ENCODE data around the gene ERC1.
"Not testable (repeated sequence)": the region's sequence is repeated elsewhere in the genome, so short reads cannot be mapped to it uniquely, and the experiment has no call there.

Gene ERC1

GRCh38 chr12:1339178-1339541 is 348.1 kb downstream of the ERC1 start:
- CTCF ChIA-PET; H3K4me3 ChIP-seq (ENCODE audit: control insufficient read depth in 1 of 7, extremely low read depth in 1 of 7, insufficient read depth in 4 of 7, low read depth in 2 of 7, low read length in 6 of 7); POLR2A ChIA-PET; DNase-seq; H3K36me3 ChIP-seq (ENCODE audit: control insufficient read depth in 4 of 4, insufficient read depth in 4 of 4, low read length in 3 of 4); H3K27ac ChIP-seq (ENCODE audit: insufficient read depth in 1 of 2, low read depth in 1 of 2, low read length in 2 of 2, poor library complexity in 1 of 2, severe bottlenecking in 2 of 2); H3K4me1 ChIP-seq (ENCODE audit: control extremely low read depth in 1 of 4, control insufficient read depth in 4 of 4, insufficient read depth in 4 of 4, low read length in 3 of 4); H3K27me3 ChIP-seq (replicated peaks in 2 of 5; ENCODE audit: control insufficient read depth in 4 of 5, insufficient read depth in 5 of 5, low read length in 4 of 5); H3K9me3 ChIP-seq (ENCODE audit: control extremely low read depth in 1 of 5, control insufficient read depth in 4 of 5, insufficient read depth in 2 of 5, low read depth in 1 of 5, low read length in 4 of 5): not testable (repeated sequence)
- 92% methylated on average over 4 of the region's 8 CpGs for WGBS (ENCODE audit: insufficient coverage)

GRCh38 chr12:1339618-1340319 is 348.7 kb downstream of the ERC1 start:
- 89% methylated on average over 6 of the region's 7 CpGs for WGBS (ENCODE audit: insufficient coverage)
- Histone ChIP-seq H3K27ac (ENCODE audit: insufficient read depth in 1 of 2, low read depth in 1 of 2, low read length in 2 of 2, poor library complexity in 1 of 2, severe bottlenecking in 2 of 2) (no peak overlapping the region), H3K9me3 (ENCODE audit: control extremely low read depth in 1 of 5, control insufficient read depth in 4 of 5, insufficient read depth in 2 of 5, low read depth in 1 of 5, low read length in 4 of 5) (peaks cover 0 to 4% (median 0%) of the 10 kb centered on the region in 5 experiments), H3K4me1 (ENCODE audit: control extremely low read depth in 1 of 4, control insufficient read depth in 4 of 4, insufficient read depth in 4 of 4, low read length in 3 of 4) (no peaks in the 10 kb centered on the region), H3K4me3 (ENCODE audit: control insufficient read depth in 1 of 7, extremely low read depth in 1 of 7, insufficient read depth in 4 of 7, low read depth in 2 of 7, low read length in 6 of 7) (no peak overlapping the region), H3K36me3 (ENCODE audit: control insufficient read depth in 4 of 4, insufficient read depth in 4 of 4, low read length in 3 of 4) (peaks cover 0 to 1% (median 0%) of the 10 kb centered on the region in 4 experiments), H3K27me3 (replicated peaks in 2 of 5; ENCODE audit: control insufficient read depth in 4 of 5, insufficient read depth in 5 of 5, low read length in 4 of 5) (no peaks in the 10 kb centered on the region)
- DNase-seq = no peak
- POLR2A ChIA-PET = interaction anchor here (1.1 kb wide), 1 partner anchor 15 kb away, joined by 3 read pairs; no protein-coding TSS in a partner anchor
- CTCF ChIA-PET = no interaction called here

DNA sequence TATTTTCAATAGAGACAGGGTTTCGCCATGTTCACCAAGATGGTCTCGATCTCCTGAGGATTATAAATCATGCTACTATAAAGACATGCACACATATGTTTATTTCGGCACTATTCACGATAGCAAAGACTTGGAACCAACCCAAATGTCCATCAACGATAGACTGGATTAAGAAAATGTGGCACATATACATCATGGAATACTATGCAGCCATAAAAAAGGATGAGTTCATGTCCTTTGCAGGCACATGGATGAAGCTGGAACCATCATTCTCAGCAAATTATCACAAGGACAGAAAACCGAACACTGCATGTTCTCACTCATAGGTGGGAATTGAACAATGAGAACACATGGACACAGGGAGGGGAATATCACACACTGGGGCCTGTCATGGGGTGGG is 350.2 kb downstream of the ERC1 start:
- H3K4me1 ChIP-seq (ENCODE audit: control extremely low read depth in 1 of 4, control insufficient read depth in 4 of 4, insufficient read depth in 4 of 4, low read length in 3 of 4); POLR2A ChIA-PET; H3K36me3 ChIP-seq (ENCODE audit: control insufficient read depth in 4 of 4, insufficient read depth in 4 of 4, low read length in 3 of 4); H3K27ac ChIP-seq (ENCODE audit: insufficient read depth in 1 of 2, low read depth in 1 of 2, low read length in 2 of 2, poor library complexity in 1 of 2, severe bottlenecking in 2 of 2); H3K9me3 ChIP-seq (ENCODE audit: control extremely low read depth in 1 of 5, control insufficient read depth in 4 of 5, insufficient read depth in 2 of 5, low read depth in 1 of 5, low read length in 4 of 5); H3K4me3 ChIP-seq (ENCODE audit: control insufficient read depth in 1 of 7, extremely low read depth in 1 of 7, insufficient read depth in 4 of 7, low read depth in 2 of 7, low read length in 6 of 7); CTCF ChIA-PET; H3K27me3 ChIP-seq (replicated peaks in 2 of 5; ENCODE audit: control insufficient read depth in 4 of 5, insufficient read depth in 5 of 5, low read length in 4 of 5); DNase-seq: not testable (repeated sequence)
- WGBS (ENCODE audit: insufficient coverage) = 95% methylated on average over 4 of the region's 6 CpGs

GRCh38 chr12:1343422-1343821 is 352.4 kb downstream of the ERC1 start:
- Histone ChIP-seq H3K4me3 (ENCODE audit: control insufficient read depth in 1 of 7, extremely low read depth in 1 of 7, insufficient read depth in 4 of 7, low read depth in 2 of 7, low read length in 6 of 7) (no peak overlapping the region), H3K9me3 (ENCODE audit: control extremely low read depth in 1 of 5, control insufficient read depth in 4 of 5, insufficient read depth in 2 of 5, low read depth in 1 of 5, low read length in 4 of 5) (no peaks in the 10 kb centered on the region), H3K4me1 (ENCODE audit: control extremely low read depth in 1 of 4, control insufficient read depth in 4 of 4, insufficient read depth in 4 of 4, low read length in 3 of 4) (no peaks in the 10 kb centered on the region), H3K36me3 (ENCODE audit: control insufficient read depth in 4 of 4, insufficient read depth in 4 of 4, low read length in 3 of 4) (peaks cover 0 to 5% (median 0%) of the 10 kb centered on the region in 4 experiments), H3K27ac (ENCODE audit: insufficient read depth in 1 of 2, low read depth in 1 of 2, low read length in 2 of 2, poor library complexity in 1 of 2, severe bottlenecking in 2 of 2) (no peak overlapping the region), H3K27me3 (replicated peaks in 2 of 5; ENCODE audit: control insufficient read depth in 4 of 5, insufficient read depth in 5 of 5, low read length in 4 of 5) (no peaks in the 10 kb centered on the region)
- 100% methylated on average over 4 of the region's 6 CpGs for WGBS (ENCODE audit: insufficient coverage)
- ChIA-PET CTCF (interaction anchor here (1.0 kb wide), 1 partner anchor 11 kb away, joined by 3 read pairs; no protein-coding TSS in a partner anchor), POLR2A (no interaction called here)
- DNase-seq = peak in 1 of 3 donors; percentile 20

- no peaks in the 10 kb centered on the region for H3K27me3 ChIP-seq (replicated peaks in 2 of 5; ENCODE audit: control insufficient read depth in 4 of 5, insufficient read depth in 5 of 5, low read length in 4 of 5)
- H3K4me1 ChIP-seq (ENCODE audit: control extremely low read depth in 1 of 4, control insufficient read depth in 4 of 4, insufficient read depth in 4 of 4, low read length in 3 of 4) = no peaks in the 10 kb centered on the region
- WGBS (ENCODE audit: insufficient coverage) = 80% methylated on average over 1 of the region's 4 CpGs
- peaks cover 0 to 5% (median 0%) of the 10 kb centered on the region in 4 experiments for H3K36me3 ChIP-seq (ENCODE audit: control insufficient read depth in 4 of 4, insufficient read depth in 4 of 4, low read length in 3 of 4)
- POLR2A ChIA-PET = no interaction called here
- DNase-seq = no peak
- H3K27ac ChIP-seq (ENCODE audit: insufficient read depth in 1 of 2, low read depth in 1 of 2, low read length in 2 of 2, poor library complexity in 1 of 2, severe bottlenecking in 2 of 2) = no peak overlapping the region
- H3K4me3 ChIP-seq (ENCODE audit: control insufficient read depth in 1 of 7, extremely low read depth in 1 of 7, insufficient read depth in 4 of 7, low read depth in 2 of 7, low read length in 6 of 7) = no peak overlapping the region
- H3K9me3 ChIP-seq (ENCODE audit: control extremely low read depth in 1 of 5, control insufficient read depth in 4 of 5, insufficient read depth in 2 of 5, low read depth in 1 of 5, low read length in 4 of 5) = no peaks in the 10 kb centered on the region
- CTCF ChIA-PET = no interaction called here
Measured at GRCh38 chr12:1344245-1344644, 353.2 kb downstream of the ERC1 start.

- 100% methylated on average over 1 of the region's 1 CpG for WGBS (ENCODE audit: insufficient coverage)
- DNase-seq = no peak
Measured at GRCh38 chr12:1346126-1346525, 355.1 kb downstream of the ERC1 start.

GRCh38 chr12:1347294-1347693 is 356.3 kb downstream of the ERC1 start:
- CTCF ChIA-PET = no interaction called here

More at GRCh38 chr12:1346126-1346525, 355.1 kb downstream of the ERC1 start:
- no peaks in the 10 kb centered on the region for H3K4me1 ChIP-seq (ENCODE audit: control extremely low read depth in 1 of 4, control insufficient read depth in 4 of 4, insufficient read depth in 4 of 4, low read length in 3 of 4)
- ChIA-PET POLR2A (no interaction called here), CTCF (no interaction called here)
- H3K36me3 ChIP-seq (ENCODE audit: control insufficient read depth in 4 of 4, insufficient read depth in 4 of 4, low read length in 3 of 4) = peaks cover 0 to 5% (median 0%) of the 10 kb centered on the region in 4 experiments
- no peak overlapping the region for H3K4me3 ChIP-seq (ENCODE audit: control insufficient read depth in 1 of 7, extremely low read depth in 1 of 7, insufficient read depth in 4 of 7, low read depth in 2 of 7, low read length in 6 of 7)
- no peak overlapping the region for H3K27ac ChIP-seq (ENCODE audit: insufficient read depth in 1 of 2, low read depth in 1 of 2, low read length in 2 of 2, poor library complexity in 1 of 2, severe bottlenecking in 2 of 2)
- H3K27me3 ChIP-seq (replicated peaks in 2 of 5; ENCODE audit: control insufficient read depth in 4 of 5, insufficient read depth in 5 of 5, low read length in 4 of 5) = no peaks in the 10 kb centered on the region
- no peaks in the 10 kb centered on the region for H3K9me3 ChIP-seq (ENCODE audit: control extremely low read depth in 1 of 5, control insufficient read depth in 4 of 5, insufficient read depth in 2 of 5, low read depth in 1 of 5, low read length in 4 of 5)

More at GRCh38 chr12:1347294-1347693, 356.3 kb downstream of the ERC1 start:
- no peak for DNase-seq
- POLR2A ChIA-PET = no interaction called here
- Histone ChIP-seq H3K27me3 (replicated peaks in 2 of 5; ENCODE audit: control insufficient read depth in 4 of 5, insufficient read depth in 5 of 5, low read length in 4 of 5) (no peaks in the 10 kb centered on the region), H3K36me3 (ENCODE audit: control insufficient read depth in 4 of 4, insufficient read depth in 4 of 4, low read length in 3 of 4) (peaks cover 0 to 5% (median 0%) of the 10 kb centered on the region in 4 experiments), H3K9me3 (ENCODE audit: control extremely low read depth in 1 of 5, control insufficient read depth in 4 of 5, insufficient read depth in 2 of 5, low read depth in 1 of 5, low read length in 4 of 5) (no peaks in the 10 kb centered on the region), H3K4me3 (ENCODE audit: control insufficient read depth in 1 of 7, extremely low read depth in 1 of 7, insufficient read depth in 4 of 7, low read depth in 2 of 7, low read length in 6 of 7) (no peak overlapping the region), H3K27ac (ENCODE audit: insufficient read depth in 1 of 2, low read depth in 1 of 2, low read length in 2 of 2, poor library complexity in 1 of 2, severe bottlenecking in 2 of 2) (no peak overlapping the region), H3K4me1 (ENCODE audit: control extremely low read depth in 1 of 4, control insufficient read depth in 4 of 4, insufficient read depth in 4 of 4, low read length in 3 of 4) (no peaks in the 10 kb centered on the region)

All from common myeloid progenitor, CD34-positive (primary cell).